ENCODE data around the gene DIS3L. TPM values are rescaled to one million over a fixed set of nuclear protein-coding genes. Genes with fewer than 3 reads are reported as not detected.

DIS3L gene
- total and polyA plus RNA-seq, 2 of the 13 experiments (the other 11 are each of a cell fraction or from before 2014, with no cell fraction given), result 21.0 to 50.5 TPM

- peaks cover 36% of the 10 kb centered on the region for H3K79me2 ChIP-seq (ENCODE audit: insufficient read depth, low read length)
- no peak for DNase-seq (ENCODE audit: low spot score)
- no peak overlapping the region for H3K27ac ChIP-seq (ENCODE audit: extremely low read length, insufficient read depth, low read length)
- H3K36me3 ChIP-seq (replicated peaks in 1 of 2; ENCODE audit: control insufficient read depth in 1 of 2, insufficient read depth in 2 of 2, low read length in 2 of 2), result peaks cover 1 to 21% of the 10 kb centered on the region in 2 experiments; a peak in 3 of 5 replicates
- H3K4me3 ChIP-seq (replicated peaks in 1 of 3; ENCODE audit: insufficient read depth in 1 of 3, low read depth in 2 of 3, low read length in 3 of 3), result no peak overlapping the region
- intact Hi-C loops (cut with micrococcal nuclease; ENCODE audit: unreplicated experiment) (loop anchor here (10.0 kb wide), 1 partner anchor 89 kb away; the partner anchor contains the start of gene MAP2K1), in situ Hi-C loops (cut with HindIII; ENCODE audit: extremely low pct_ligation_motif_present, low pct_unique_long_range_greater_than_20kb) (no loop called here)
- BruUV-seq (replicated peaks), result no TSS peak
- peaks cover 39% of the 10 kb centered on the region for H3K4me1 ChIP-seq (ENCODE audit: insufficient read depth, low read length)
- POLR2A ChIA-PET, result no interaction called here
- no peak overlapping the region for H3K9ac ChIP-seq (ENCODE audit: insufficient read depth, low read depth, low read length)
- WGBS (ENCODE audit: low lambda C conversion rate), result 83% methylated on average over 5 of the region's 5 CpGs
- no peaks in the 10 kb centered on the region for H4K20me1 ChIP-seq (ENCODE audit: insufficient read depth, low read length)
- no peaks in the 10 kb centered on the region; a peak in 1 of 5 replicates for H3K27me3 ChIP-seq (ENCODE audit: control insufficient read depth in 1 of 2, insufficient read depth in 2 of 2, low read length in 2 of 2)
- no peak overlapping the region for H2AFZ ChIP-seq (ENCODE audit: low read length)
- CTCF ChIA-PET (ENCODE audit: low intra/inter-chr PET ratio, low total read pairs), result no interaction called here
- no peak for ATAC-seq
- no peaks in the 10 kb centered on the region for H3K9me3 ChIP-seq (ENCODE audit: low read length)
- peak overlapping the region; percentile 94; the same call in 1 of the 2 replicates for H3K4me2 ChIP-seq (ENCODE audit: low read depth, low read length)
- TF ChIP-seq MNT (IDR thresholded peaks at IDR 0.05), result no peak
- TF ChIP-seq ZNF709 (CRISPR knock-in tag; IDR thresholded peaks at IDR 0.05), result no peak
- TF ChIP-seq ZFP62 (CRISPR knock-in tag; IDR thresholded peaks at IDR 0.05), result no peak
- TF ChIP-seq ZSCAN9 (CRISPR knock-in tag; IDR thresholded peaks at IDR 0.05; ENCODE audit: borderline replicate concordance), result no peak
- no peak for TF ChIP-seq GABPA (IDR thresholded peaks at IDR 0.05; ENCODE audit: low read depth, low read length)
- no peak for TF ChIP-seq GABPA (CRISPR knock-in tag; IDR thresholded peaks at IDR 0.05; ENCODE audit: low read depth)
- TF ChIP-seq SYNCRIP (IDR thresholded peaks at IDR 0.05; ENCODE audit: insufficient read depth, low read depth, low read length), result no peak
- no peak for TF ChIP-seq THAP7 (CRISPR knock-in tag; IDR thresholded peaks at IDR 0.05)
- TF ChIP-seq CERS6 (CRISPR knock-in tag; IDR thresholded peaks at IDR 0.05), result no peak
- TF ChIP-seq ZNF232 (CRISPR knock-in tag; IDR thresholded peaks at IDR 0.05; ENCODE audit: borderline replicate concordance), result no peak
- TF ChIP-seq WIZ (CRISPR knock-in tag; IDR thresholded peaks at IDR 0.05), result no peak
- no peak for TF ChIP-seq ZNF576 (CRISPR knock-in tag; IDR thresholded peaks at IDR 0.05)
- no peak for TF ChIP-seq ZNF44 (CRISPR knock-in tag; IDR thresholded peaks at IDR 0.05)
- TF ChIP-seq JARID2 (CRISPR knock-in tag; IDR thresholded peaks at IDR 0.05; ENCODE audit: insufficient replicate concordance), result no peak
- TF ChIP-seq ZFP37 (CRISPR knock-in tag; IDR thresholded peaks at IDR 0.05; ENCODE audit: borderline replicate concordance), result no peak
- no peak for TF ChIP-seq MXD3 (CRISPR knock-in tag; IDR thresholded peaks at IDR 0.05)
- no peak for TF ChIP-seq NFE2L2 (IDR thresholded peaks at IDR 0.05; ENCODE audit: low read length)
- no peak for TF ChIP-seq MLX (CRISPR knock-in tag; IDR thresholded peaks at IDR 0.05)
- TF ChIP-seq DMTF1 (CRISPR knock-in tag; IDR thresholded peaks at IDR 0.05), result no peak
- TF ChIP-seq TOE1 (CRISPR knock-in tag; IDR thresholded peaks at IDR 0.05), result no peak
- FAIRE-seq, result no peak
Measured at GRCh38 chr15:66296186-66296585, 2.8 kb downstream of the DIS3L start.

Data from HepG2 (cell line).